WTC11 (cell line): Measurements from ENCODE around the gene TDRD1. TPM values are rescaled to one million over a fixed set of nuclear protein-coding genes. Genes with fewer than 3 reads are reported as not detected.

ENCODE experiments used
- ATAC-seq: fragments of 200-7000 bp; cut with Tn5 transposase; 2 replicates; pipeline ENCODE4 v1.10.0; 2021; ENCODE audit warnings: mild to moderate bottlenecking, moderate library complexity
- CTCF ChIA-PET: fragments of 300-600 bp; sonication (Branson Sonifier 250); formaldehyde crosslinking; loops from one replicate; lab custom pipeline; 2021; ENCODE audit warnings: antibody characterized with exemption; lab: Charles Lee
- POLR2A ChIA-PET: fragments of 350-600 bp; sonication (Branson Sonifier 250); formaldehyde crosslinking; loops from one replicate; lab custom pipeline; 2021; ENCODE audit warnings: antibody characterized with exemption; lab: Charles Lee
- DNase-seq: peaks from one replicate; pipeline ENCODE4 v3.0.0; 2021; ENCODE audit warnings: low spot score
- H3K27ac Mint-ChIP-seq: 2 replicates; pipeline ENCODE4 v1.8.0; 2021; ENCODE audit warnings: mixed read lengths
- H3K27me3 Mint-ChIP-seq: 2 replicates; pipeline ENCODE4 v1.8.0; 2021; ENCODE audit warnings: low read depth, mild to moderate bottlenecking, moderate library complexity, mixed read lengths
- H3K36me3 Mint-ChIP-seq: 2 replicates; pipeline ENCODE4 v1.8.0; 2021; ENCODE audit warnings: mixed read lengths
- H3K4me1 Mint-ChIP-seq: 2 replicates; pipeline ENCODE4 v1.8.0; 2022; ENCODE audit warnings: mixed read lengths
- H3K4me3 Mint-ChIP-seq: 2 replicates; pipeline ENCODE4 v1.8.0; 2021; ENCODE audit warnings: mild to moderate bottlenecking, moderate library complexity, mixed read lengths
- H3K9me3 Mint-ChIP-seq: 2 replicates; pipeline ENCODE4 v1.8.0; 2021; ENCODE audit warnings: mixed read lengths
- CREB1 ChIP-seq: sonication (generic); formaldehyde crosslinking; IDR thresholded peaks from 2 replicates; pipeline ENCODE4 v1.8.0; 2023; ENCODE audit warnings: mild to moderate bottlenecking, missing genetic modification reagents
- ESRRA ChIP-seq: sonication (generic); formaldehyde crosslinking; IDR thresholded peaks from 2 replicates; pipeline ENCODE4 v1.8.1; 2022; ENCODE audit warnings: mild to moderate bottlenecking, missing genetic modification reagents, borderline replicate concordance
- GRHL2 ChIP-seq: fragments of 250-450 bp; sonication (Bioruptor Pico); IDR thresholded peaks from 2 replicates; pipeline ENCODE4 v1.8.0; 2022; ENCODE audit warnings: mild to moderate bottlenecking, moderate library complexity; ENCODE audit not compliant: insufficient replicate concordance, severe bottlenecking
- GTF2I ChIP-seq: fragments of 250-450 bp; sonication (Bioruptor Pico); conservative IDR thresholded peaks from 2 replicates; pipeline ENCODE4 v1.4.0; 2021; ENCODE audit warnings: mild to moderate bottlenecking
- IRF2 ChIP-seq: sonication (generic); formaldehyde crosslinking; IDR thresholded peaks from 2 replicates; pipeline ENCODE4 v1.8.0; 2022; ENCODE audit warnings: low read depth, missing genetic modification reagents, borderline replicate concordance
- MXD4 ChIP-seq: fragments of 250-450 bp; sonication (Bioruptor Pico); IDR thresholded peaks from 2 replicates; pipeline ENCODE4 v1.8.0; 2021; ENCODE audit warnings: mild to moderate bottlenecking, moderate library complexity, borderline replicate concordance
- SP1 ChIP-seq: sonication (generic); formaldehyde crosslinking; conservative IDR thresholded peaks from 2 replicates; pipeline ENCODE4 v1.8.1; 2022; ENCODE audit warnings: missing genetic modification reagents
- TEAD1 ChIP-seq: sonication (generic); formaldehyde crosslinking; IDR thresholded peaks from 2 replicates; pipeline ENCODE4 v1.8.0; 2022; ENCODE audit warnings: mild to moderate bottlenecking, missing genetic modification reagents
- ZNF416 ChIP-seq: fragments of 250-450 bp; sonication (Bioruptor Pico); IDR thresholded peaks from 2 replicates; pipeline ENCODE4 v1.9.0; 2021; ENCODE audit warnings: mild to moderate bottlenecking, inconsistent platforms
- total RNA-seq: library from RNA; stranded (reverse); gene quantifications from 3 replicates; pipeline ENCODE4 v1.2.3, GENCODE V29; 2021
- TF ChIP-seq, protein P1 (sequence below): sonication (generic); formaldehyde crosslinking; IDR thresholded peaks from 2 replicates; pipeline ENCODE4 v1.8.1; 2022; ENCODE audit warnings: low read depth, mild to moderate bottlenecking, moderate library complexity, missing genetic modification reagents, borderline replicate concordance
- TF ChIP-seq, protein P2 (sequence below): sonication (generic); formaldehyde crosslinking; IDR thresholded peaks from 2 replicates; pipeline ENCODE4 v1.8.1; 2023; ENCODE audit warnings: mild to moderate bottlenecking, missing genetic modification reagents
- TF ChIP-seq, protein P3 (sequence below): sonication (generic); formaldehyde crosslinking; IDR thresholded peaks from 2 replicates; pipeline ENCODE4 v1.8.0; 2023; ENCODE audit warnings: missing genetic modification reagents
- TF ChIP-seq, protein P4 (sequence below): sonication (generic); formaldehyde crosslinking; IDR thresholded peaks from 2 replicates; pipeline ENCODE4 v1.8.1; 2023; ENCODE audit warnings: mild to moderate bottlenecking, missing genetic modification reagents, moderate library complexity
- TF ChIP-seq, protein P5 (sequence below): sonication (generic); formaldehyde crosslinking; IDR thresholded peaks from 2 replicates; pipeline ENCODE4 v1.8.0; 2023; ENCODE audit warnings: missing genetic modification reagents, mild to moderate bottlenecking, borderline replicate concordance
- TF ChIP-seq, protein P6 (sequence below): sonication (generic); formaldehyde crosslinking; IDR thresholded peaks from 2 replicates; pipeline ENCODE4 v1.8.1; 2022; ENCODE audit warnings: mild to moderate bottlenecking, missing genetic modification reagents, moderate library complexity, borderline replicate concordance

The TDRD1 gene
- total RNA-seq, 1 experiment from 2014 or later = 0.70 TPM

DNA sequence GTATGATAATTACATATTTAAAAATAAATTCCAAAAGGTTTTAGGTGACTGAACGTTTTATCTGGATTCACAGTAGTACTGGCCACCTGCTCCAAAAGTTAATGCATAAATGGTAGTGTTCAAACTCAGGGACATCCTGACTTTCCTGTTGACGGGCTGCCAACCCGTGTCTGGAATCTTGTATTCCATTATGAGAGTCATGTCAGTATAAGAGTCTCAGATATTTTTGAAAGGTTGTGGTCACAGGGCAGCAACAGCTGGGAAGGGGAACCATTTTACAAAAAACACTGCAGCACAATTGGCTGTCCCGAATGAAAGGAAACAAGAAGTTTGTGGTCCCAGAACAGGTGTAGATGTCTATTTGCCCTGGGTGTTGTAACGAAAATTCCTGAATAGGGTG, 2.8 kb downstream of the TDRD1 start (continued):
- TF ChIP-seq, protein P1, sequence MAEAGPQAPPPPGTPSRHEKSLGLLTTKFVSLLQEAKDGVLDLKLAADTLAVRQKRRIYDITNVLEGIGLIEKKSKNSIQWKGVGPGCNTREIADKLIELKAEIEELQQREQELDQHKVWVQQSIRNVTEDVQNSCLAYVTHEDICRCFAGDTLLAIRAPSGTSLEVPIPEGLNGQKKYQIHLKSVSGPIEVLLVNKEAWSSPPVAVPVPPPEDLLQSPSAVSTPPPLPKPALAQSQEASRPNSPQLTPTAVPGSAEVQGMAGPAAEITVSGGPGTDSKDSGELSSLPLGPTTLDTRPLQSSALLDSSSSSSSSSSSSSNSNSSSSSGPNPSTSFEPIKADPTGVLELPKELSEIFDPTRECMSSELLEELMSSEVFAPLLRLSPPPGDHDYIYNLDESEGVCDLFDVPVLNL (CRISPR knock-in tag) = no peak
- TF ChIP-seq ESRRA (CRISPR knock-in tag) (no peak), IRF2 (CRISPR knock-in tag) (no peak)
- TF ChIP-seq, all 79 proteins: peak for 0

DNA sequence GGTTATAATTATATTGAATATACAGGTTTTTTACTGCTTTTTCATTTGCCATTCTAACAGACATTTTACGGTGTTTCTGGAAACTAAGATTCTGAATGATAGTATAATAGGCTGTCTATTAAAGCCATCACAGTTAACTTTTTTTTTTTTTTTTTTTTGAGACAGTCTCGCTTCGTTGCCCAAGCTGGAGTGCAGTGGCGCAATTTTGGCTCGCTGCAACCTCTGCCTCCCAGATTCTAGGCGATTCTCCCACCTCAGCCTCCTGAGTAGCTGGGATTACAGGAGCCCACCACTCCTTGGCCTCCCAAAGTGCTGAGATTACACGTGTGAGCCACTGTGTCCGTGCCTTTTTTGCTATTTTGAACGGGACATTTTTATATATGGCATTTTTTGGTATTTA, 4.4 kb downstream of the TDRD1 start:
- DNase-seq (no peak), ATAC-seq (no peak)
- peaks cover 9% of the 10 kb centered on the region for H3K27me3 Mint-ChIP-seq
- H3K36me3 Mint-ChIP-seq = no peaks in the 10 kb centered on the region
- TF ChIP-seq, protein P2, sequence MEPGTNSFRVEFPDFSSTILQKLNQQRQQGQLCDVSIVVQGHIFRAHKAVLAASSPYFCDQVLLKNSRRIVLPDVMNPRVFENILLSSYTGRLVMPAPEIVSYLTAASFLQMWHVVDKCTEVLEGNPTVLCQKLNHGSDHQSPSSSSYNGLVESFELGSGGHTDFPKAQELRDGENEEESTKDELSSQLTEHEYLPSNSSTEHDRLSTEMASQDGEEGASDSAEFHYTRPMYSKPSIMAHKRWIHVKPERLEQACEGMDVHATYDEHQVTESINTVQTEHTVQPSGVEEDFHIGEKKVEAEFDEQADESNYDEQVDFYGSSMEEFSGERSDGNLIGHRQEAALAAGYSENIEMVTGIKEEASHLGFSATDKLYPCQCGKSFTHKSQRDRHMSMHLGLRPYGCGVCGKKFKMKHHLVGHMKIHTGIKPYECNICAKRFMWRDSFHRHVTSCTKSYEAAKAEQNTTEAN (CRISPR knock-in tag) = no peak
- TF ChIP-seq TEAD1 (CRISPR knock-in tag) (no peak), MXD4 (CRISPR knock-in tag) (no peak), SP1 (CRISPR knock-in tag) (no peak), CREB1 (CRISPR knock-in tag) (no peak), ZNF416 (no peak), GTF2I (CRISPR knock-in tag) (no peak), GRHL2 (no peak)
- TF ChIP-seq, protein P3, sequence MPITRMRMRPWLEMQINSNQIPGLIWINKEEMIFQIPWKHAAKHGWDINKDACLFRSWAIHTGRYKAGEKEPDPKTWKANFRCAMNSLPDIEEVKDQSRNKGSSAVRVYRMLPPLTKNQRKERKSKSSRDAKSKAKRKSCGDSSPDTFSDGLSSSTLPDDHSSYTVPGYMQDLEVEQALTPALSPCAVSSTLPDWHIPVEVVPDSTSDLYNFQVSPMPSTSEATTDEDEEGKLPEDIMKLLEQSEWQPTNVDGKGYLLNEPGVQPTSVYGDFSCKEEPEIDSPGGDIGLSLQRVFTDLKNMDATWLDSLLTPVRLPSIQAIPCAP (CRISPR knock-in tag) = no peak
- TF ChIP-seq, protein P4, sequence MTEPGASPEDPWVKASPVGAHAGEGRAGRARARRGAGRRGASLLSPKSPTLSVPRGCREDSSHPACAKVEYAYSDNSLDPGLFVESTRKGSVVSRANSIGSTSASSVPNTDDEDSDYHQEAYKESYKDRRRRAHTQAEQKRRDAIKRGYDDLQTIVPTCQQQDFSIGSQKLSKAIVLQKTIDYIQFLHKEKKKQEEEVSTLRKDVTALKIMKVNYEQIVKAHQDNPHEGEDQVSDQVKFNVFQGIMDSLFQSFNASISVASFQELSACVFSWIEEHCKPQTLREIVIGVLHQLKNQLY (CRISPR knock-in tag) = no peak
- TF ChIP-seq, protein P5, sequence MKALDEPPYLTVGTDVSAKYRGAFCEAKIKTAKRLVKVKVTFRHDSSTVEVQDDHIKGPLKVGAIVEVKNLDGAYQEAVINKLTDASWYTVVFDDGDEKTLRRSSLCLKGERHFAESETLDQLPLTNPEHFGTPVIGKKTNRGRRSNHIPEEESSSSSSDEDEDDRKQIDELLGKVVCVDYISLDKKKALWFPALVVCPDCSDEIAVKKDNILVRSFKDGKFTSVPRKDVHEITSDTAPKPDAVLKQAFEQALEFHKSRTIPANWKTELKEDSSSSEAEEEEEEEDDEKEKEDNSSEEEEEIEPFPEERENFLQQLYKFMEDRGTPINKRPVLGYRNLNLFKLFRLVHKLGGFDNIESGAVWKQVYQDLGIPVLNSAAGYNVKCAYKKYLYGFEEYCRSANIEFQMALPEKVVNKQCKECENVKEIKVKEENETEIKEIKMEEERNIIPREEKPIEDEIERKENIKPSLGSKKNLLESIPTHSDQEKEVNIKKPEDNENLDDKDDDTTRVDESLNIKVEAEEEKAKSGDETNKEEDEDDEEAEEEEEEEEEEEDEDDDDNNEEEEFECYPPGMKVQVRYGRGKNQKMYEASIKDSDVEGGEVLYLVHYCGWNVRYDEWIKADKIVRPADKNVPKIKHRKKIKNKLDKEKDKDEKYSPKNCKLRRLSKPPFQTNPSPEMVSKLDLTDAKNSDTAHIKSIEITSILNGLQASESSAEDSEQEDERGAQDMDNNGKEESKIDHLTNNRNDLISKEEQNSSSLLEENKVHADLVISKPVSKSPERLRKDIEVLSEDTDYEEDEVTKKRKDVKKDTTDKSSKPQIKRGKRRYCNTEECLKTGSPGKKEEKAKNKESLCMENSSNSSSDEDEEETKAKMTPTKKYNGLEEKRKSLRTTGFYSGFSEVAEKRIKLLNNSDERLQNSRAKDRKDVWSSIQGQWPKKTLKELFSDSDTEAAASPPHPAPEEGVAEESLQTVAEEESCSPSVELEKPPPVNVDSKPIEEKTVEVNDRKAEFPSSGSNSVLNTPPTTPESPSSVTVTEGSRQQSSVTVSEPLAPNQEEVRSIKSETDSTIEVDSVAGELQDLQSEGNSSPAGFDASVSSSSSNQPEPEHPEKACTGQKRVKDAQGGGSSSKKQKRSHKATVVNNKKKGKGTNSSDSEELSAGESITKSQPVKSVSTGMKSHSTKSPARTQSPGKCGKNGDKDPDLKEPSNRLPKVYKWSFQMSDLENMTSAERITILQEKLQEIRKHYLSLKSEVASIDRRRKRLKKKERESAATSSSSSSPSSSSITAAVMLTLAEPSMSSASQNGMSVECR (CRISPR knock-in tag) = no peak
- TF ChIP-seq, protein P6, sequence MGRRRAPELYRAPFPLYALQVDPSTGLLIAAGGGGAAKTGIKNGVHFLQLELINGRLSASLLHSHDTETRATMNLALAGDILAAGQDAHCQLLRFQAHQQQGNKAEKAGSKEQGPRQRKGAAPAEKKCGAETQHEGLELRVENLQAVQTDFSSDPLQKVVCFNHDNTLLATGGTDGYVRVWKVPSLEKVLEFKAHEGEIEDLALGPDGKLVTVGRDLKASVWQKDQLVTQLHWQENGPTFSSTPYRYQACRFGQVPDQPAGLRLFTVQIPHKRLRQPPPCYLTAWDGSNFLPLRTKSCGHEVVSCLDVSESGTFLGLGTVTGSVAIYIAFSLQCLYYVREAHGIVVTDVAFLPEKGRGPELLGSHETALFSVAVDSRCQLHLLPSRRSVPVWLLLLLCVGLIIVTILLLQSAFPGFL (CRISPR knock-in tag) = no peak
- ChIA-PET CTCF (no interaction called here), POLR2A (no interaction called here)
- H3K27ac Mint-ChIP-seq = no peak overlapping the region
- peaks cover 3% of the 10 kb centered on the region for H3K9me3 Mint-ChIP-seq
- no peak overlapping the region for H3K4me3 Mint-ChIP-seq
- H3K4me1 Mint-ChIP-seq = peaks cover 23% of the 10 kb centered on the region
